ENCODE measurements around the gene PDE8A.
A peak's percentile ranks its signal among the peaks of the same experiment; 100 is the strongest.

The PDE8A gene

GRCh38 chr15:85063522-85064079, 81.9 kb downstream of the PDE8A start:
- no peak overlapping the region for H3K4me3 Mint-ChIP-seq
- peak overlapping the region; percentile 6 for H3K27ac Mint-ChIP-seq
- DNase-seq = no peak
- peaks cover 12% of the 10 kb centered on the region for H3K9me3 Mint-ChIP-seq
- no peaks in the 10 kb centered on the region for H3K27me3 Mint-ChIP-seq
- H3K4me1 Mint-ChIP-seq (ENCODE audit: low read depth) = peaks cover 26% of the 10 kb centered on the region
- H3K36me3 Mint-ChIP-seq (ENCODE audit: low read depth) = peaks cover 34% of the 10 kb centered on the region

- H3K27ac Mint-ChIP-seq = no peak overlapping the region
- H3K27me3 Mint-ChIP-seq = no peaks in the 10 kb centered on the region
These were observed 83.1 kb downstream of the PDE8A start for GRCh38 chr15:85064710-85065109.

GRCh38 chr15:85071061-85071460, 89.4 kb downstream of the PDE8A start:
- H3K4me1 Mint-ChIP-seq (ENCODE audit: low read depth) = peaks cover 19% of the 10 kb centered on the region
- no peak overlapping the region for H3K4me3 Mint-ChIP-seq
- H3K36me3 Mint-ChIP-seq (ENCODE audit: low read depth) = peaks cover 47% of the 10 kb centered on the region
- no peaks in the 10 kb centered on the region for H3K27me3 Mint-ChIP-seq
- no peak for DNase-seq
- no peak overlapping the region for H3K27ac Mint-ChIP-seq
- H3K9me3 Mint-ChIP-seq = no peaks in the 10 kb centered on the region

More at GRCh38 chr15:85064710-85065109, 83.1 kb downstream of the PDE8A start:
- peaks cover 2% of the 10 kb centered on the region for H3K9me3 Mint-ChIP-seq
- no peak for DNase-seq
- H3K36me3 Mint-ChIP-seq (ENCODE audit: low read depth) = peaks cover 32% of the 10 kb centered on the region
- H3K4me1 Mint-ChIP-seq (ENCODE audit: low read depth) = peaks cover 16% of the 10 kb centered on the region
- H3K4me3 Mint-ChIP-seq = no peak overlapping the region

- Mint-ChIP-seq H3K4me1 (ENCODE audit: low read depth) (peaks cover 19% of the 10 kb centered on the region), H3K36me3 (ENCODE audit: low read depth) (peaks cover 49% of the 10 kb centered on the region), H3K9me3 (no peaks in the 10 kb centered on the region), H3K27me3 (no peaks in the 10 kb centered on the region), H3K4me3 (no peak overlapping the region), H3K27ac (peak overlapping the region; percentile 53)
- no peak for DNase-seq
These were observed 89.8 kb downstream of the PDE8A start for GRCh38 chr15:85071504-85071903.

- H3K4me1 Mint-ChIP-seq (ENCODE audit: low read depth) = peaks cover 19% of the 10 kb centered on the region
- H3K27me3 Mint-ChIP-seq = no peaks in the 10 kb centered on the region
- no peaks in the 10 kb centered on the region for H3K9me3 Mint-ChIP-seq
- no peak overlapping the region for H3K4me3 Mint-ChIP-seq
- DNase-seq = no peak
- peak overlapping the region; percentile 81 for H3K27ac Mint-ChIP-seq
- peaks cover 49% of the 10 kb centered on the region for H3K36me3 Mint-ChIP-seq (ENCODE audit: low read depth)
These were observed 91.3 kb downstream of the PDE8A start for GRCh38 chr15:85072917-85073316.

- Mint-ChIP-seq H3K27ac (peak overlapping the region; percentile 81), H3K36me3 (ENCODE audit: low read depth) (peaks cover 45% of the 10 kb centered on the region), H3K27me3 (no peaks in the 10 kb centered on the region), H3K4me3 (no peak overlapping the region), H3K9me3 (no peaks in the 10 kb centered on the region), H3K4me1 (ENCODE audit: low read depth) (peaks cover 19% of the 10 kb centered on the region)
- DNase-seq = peak; percentile 32
These were observed 92.0 kb downstream of the PDE8A start for GRCh38 chr15:85073556-85074194.

- no peaks in the 10 kb centered on the region for H3K9me3 Mint-ChIP-seq
These were observed 105.2 kb downstream of the PDE8A start for GRCh38 chr15:85086855-85087254.

GRCh38 chr15:85088300-85088699, 106.6 kb downstream of the PDE8A start:
- Mint-ChIP-seq H3K4me1 (ENCODE audit: low read depth) (no peaks in the 10 kb centered on the region), H3K36me3 (ENCODE audit: low read depth) (peaks cover 73% of the 10 kb centered on the region), H3K27me3 (no peaks in the 10 kb centered on the region), H3K27ac (no peak overlapping the region), H3K4me3 (no peak overlapping the region), H3K9me3 (no peaks in the 10 kb centered on the region)
- no peak for DNase-seq

More at GRCh38 chr15:85086855-85087254, 105.2 kb downstream of the PDE8A start:
- Mint-ChIP-seq H3K27me3 (no peaks in the 10 kb centered on the region), H3K4me1 (ENCODE audit: low read depth) (no peaks in the 10 kb centered on the region), H3K4me3 (no peak overlapping the region), H3K27ac (no peak overlapping the region), H3K36me3 (ENCODE audit: low read depth) (peaks cover 64% of the 10 kb centered on the region)
- DNase-seq = no peak

GRCh38 chr15:85089929-85090597, 108.4 kb downstream of the PDE8A start:
- Mint-ChIP-seq H3K27ac (no peak overlapping the region), H3K9me3 (no peaks in the 10 kb centered on the region), H3K36me3 (ENCODE audit: low read depth) (peaks cover 70% of the 10 kb centered on the region)

GRCh38 chr15:85091990-85092389, 110.3 kb downstream of the PDE8A start:
- Mint-ChIP-seq H3K9me3 (no peaks in the 10 kb centered on the region), H3K27ac (no peak overlapping the region), H3K36me3 (ENCODE audit: low read depth) (peaks cover 66% of the 10 kb centered on the region), H3K4me1 (ENCODE audit: low read depth) (no peaks in the 10 kb centered on the region), H3K27me3 (no peaks in the 10 kb centered on the region), H3K4me3 (no peak overlapping the region)
- DNase-seq = no peak

More at GRCh38 chr15:85089929-85090597, 108.4 kb downstream of the PDE8A start:
- Mint-ChIP-seq H3K4me3 (no peak overlapping the region), H3K27me3 (no peaks in the 10 kb centered on the region), H3K4me1 (ENCODE audit: low read depth) (no peaks in the 10 kb centered on the region)
- DNase-seq = no peak

- H3K27ac Mint-ChIP-seq = no peak overlapping the region
- H3K4me3 Mint-ChIP-seq = no peak overlapping the region
- H3K36me3 Mint-ChIP-seq (ENCODE audit: low read depth) = peaks cover 55% of the 10 kb centered on the region
- H3K27me3 Mint-ChIP-seq = no peaks in the 10 kb centered on the region
- H3K9me3 Mint-ChIP-seq = no peaks in the 10 kb centered on the region
- no peak for DNase-seq
- H3K4me1 Mint-ChIP-seq (ENCODE audit: low read depth) = peaks cover under 1% of the 10 kb centered on the region
These were observed 113.0 kb downstream of the PDE8A start for GRCh38 chr15:85094685-85095084.

- Mint-ChIP-seq H3K4me1 (ENCODE audit: low read depth) (peaks cover 3% of the 10 kb centered on the region), H3K4me3 (no peak overlapping the region), H3K9me3 (no peaks in the 10 kb centered on the region), H3K36me3 (ENCODE audit: low read depth) (peaks cover 48% of the 10 kb centered on the region), H3K27ac (no peak overlapping the region), H3K27me3 (no peaks in the 10 kb centered on the region)
- DNase-seq = no peak
These were observed 113.9 kb downstream of the PDE8A start for GRCh38 chr15:85095566-85095965.

GRCh38 chr15:85097250-85097649, 115.6 kb downstream of the PDE8A start:
- no peaks in the 10 kb centered on the region for H3K9me3 Mint-ChIP-seq
- peaks cover 3% of the 10 kb centered on the region for H3K4me1 Mint-ChIP-seq (ENCODE audit: low read depth)
- H3K27me3 Mint-ChIP-seq = no peaks in the 10 kb centered on the region
- H3K4me3 Mint-ChIP-seq = no peak overlapping the region
- no peak for DNase-seq
- H3K36me3 Mint-ChIP-seq (ENCODE audit: low read depth) = peaks cover 33% of the 10 kb centered on the region
- H3K27ac Mint-ChIP-seq = no peak overlapping the region

- no peak for DNase-seq
- H3K4me1 Mint-ChIP-seq (ENCODE audit: low read depth) = peaks cover 3% of the 10 kb centered on the region
These were observed 116.1 kb downstream of the PDE8A start for GRCh38 chr15:85097725-85098124.

GRCh38 chr15:85099195-85099803, 117.6 kb downstream of the PDE8A start:
- no peak for DNase-seq
- Mint-ChIP-seq H3K9me3 (no peaks in the 10 kb centered on the region), H3K27me3 (no peaks in the 10 kb centered on the region), H3K4me1 (ENCODE audit: low read depth) (peaks cover 3% of the 10 kb centered on the region), H3K27ac (no peak overlapping the region), H3K36me3 (ENCODE audit: low read depth) (peaks cover 14% of the 10 kb centered on the region), H3K4me3 (no peak overlapping the region)

More at GRCh38 chr15:85097725-85098124, 116.1 kb downstream of the PDE8A start:
- H3K27ac Mint-ChIP-seq = no peak overlapping the region
- H3K4me3 Mint-ChIP-seq = no peak overlapping the region
- H3K9me3 Mint-ChIP-seq = no peaks in the 10 kb centered on the region
- no peaks in the 10 kb centered on the region for H3K27me3 Mint-ChIP-seq
- peaks cover 29% of the 10 kb centered on the region for H3K36me3 Mint-ChIP-seq (ENCODE audit: low read depth)
